ENCODE measurements around the gene C11orf65.
A peak's percentile ranks its signal among the peaks of the same experiment; 100 is the strongest.

The C11orf65 gene

DNA sequence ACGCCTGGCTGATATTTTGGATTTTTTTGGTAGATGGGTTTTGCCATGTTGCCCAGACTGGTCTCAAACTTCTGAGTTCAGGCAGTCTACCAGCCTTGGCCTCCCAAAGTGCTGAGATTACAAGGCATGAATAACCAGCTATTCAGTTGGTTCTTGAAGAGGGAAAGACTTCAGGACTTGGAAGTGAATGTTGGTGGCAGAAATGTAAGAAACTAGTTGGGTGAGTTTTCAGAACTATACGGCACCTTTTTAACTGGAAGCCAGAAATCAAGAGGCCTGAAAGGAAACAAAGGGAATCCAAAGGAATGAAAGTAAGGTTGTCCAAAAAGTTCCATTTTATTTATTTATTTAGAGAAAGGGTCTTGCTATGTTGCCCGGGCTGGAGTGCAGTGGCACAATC lies 28.0 kb upstream of the C11orf65 start:
- TF ChIP-seq, protein P1, sequence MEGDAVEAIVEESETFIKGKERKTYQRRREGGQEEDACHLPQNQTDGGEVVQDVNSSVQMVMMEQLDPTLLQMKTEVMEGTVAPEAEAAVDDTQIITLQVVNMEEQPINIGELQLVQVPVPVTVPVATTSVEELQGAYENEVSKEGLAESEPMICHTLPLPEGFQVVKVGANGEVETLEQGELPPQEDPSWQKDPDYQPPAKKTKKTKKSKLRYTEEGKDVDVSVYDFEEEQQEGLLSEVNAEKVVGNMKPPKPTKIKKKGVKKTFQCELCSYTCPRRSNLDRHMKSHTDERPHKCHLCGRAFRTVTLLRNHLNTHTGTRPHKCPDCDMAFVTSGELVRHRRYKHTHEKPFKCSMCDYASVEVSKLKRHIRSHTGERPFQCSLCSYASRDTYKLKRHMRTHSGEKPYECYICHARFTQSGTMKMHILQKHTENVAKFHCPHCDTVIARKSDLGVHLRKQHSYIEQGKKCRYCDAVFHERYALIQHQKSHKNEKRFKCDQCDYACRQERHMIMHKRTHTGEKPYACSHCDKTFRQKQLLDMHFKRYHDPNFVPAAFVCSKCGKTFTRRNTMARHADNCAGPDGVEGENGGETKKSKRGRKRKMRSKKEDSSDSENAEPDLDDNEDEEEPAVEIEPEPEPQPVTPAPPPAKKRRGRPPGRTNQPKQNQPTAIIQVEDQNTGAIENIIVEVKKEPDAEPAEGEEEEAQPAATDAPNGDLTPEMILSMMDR (IDR thresholded peaks at IDR 0.05) = no peak
- no peak overlapping the region for H3K27ac ChIP-seq

DNA sequence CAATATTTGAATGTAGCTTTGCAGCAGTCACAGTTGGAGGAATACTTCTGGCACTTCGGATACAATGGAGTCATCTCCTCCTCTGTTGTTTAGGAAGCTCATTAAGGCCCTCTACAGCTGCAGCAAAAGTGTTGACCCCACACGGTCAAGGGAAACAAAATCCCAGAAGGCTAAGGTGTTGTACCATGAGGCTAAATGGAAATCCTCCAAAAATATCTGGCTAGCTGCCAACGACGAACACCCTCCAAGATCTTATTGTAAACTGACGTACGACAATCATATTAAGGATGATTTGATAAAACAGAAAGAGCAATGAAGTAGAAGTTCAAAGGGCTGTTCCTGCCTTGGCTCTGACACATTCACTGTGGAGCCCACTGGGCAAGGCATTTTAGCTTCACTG lies 26.9 kb upstream of the C11orf65 start:
- no peaks in the 10 kb centered on the region for H3K9me3 ChIP-seq (ENCODE audit: control insufficient read depth, low read length)
- no peaks in the 10 kb centered on the region for H3K36me3 ChIP-seq (ENCODE audit: control insufficient read depth, insufficient read depth, low read length)
- no peak overlapping the region for H3K4me3 ChIP-seq (ENCODE audit: low read depth, low read length)
- H3K27me3 ChIP-seq (ENCODE audit: control insufficient read depth, insufficient read depth, low read length) = no peaks in the 10 kb centered on the region
- no peak overlapping the region for H3K4me2 ChIP-seq (ENCODE audit: low read length)
- H3K4me1 ChIP-seq = peaks cover 7% of the 10 kb centered on the region
- H2AFZ ChIP-seq = no peak overlapping the region
- H3K9ac ChIP-seq = no peak overlapping the region
- TF ChIP-seq, protein P1 (IDR thresholded peaks at IDR 0.05) = no peak
- peaks cover 7% of the 10 kb centered on the region for H3K79me2 ChIP-seq
- H3K27ac ChIP-seq = no peak overlapping the region

More for the DNA sequence above, 28.0 kb upstream of the C11orf65 start:
- H3K9me3 ChIP-seq (ENCODE audit: control insufficient read depth, low read length) = no peaks in the 10 kb centered on the region
- no peak overlapping the region for H3K4me3 ChIP-seq (ENCODE audit: low read depth, low read length)
- peaks cover 7% of the 10 kb centered on the region for H3K79me2 ChIP-seq
- H3K9ac ChIP-seq = no peak overlapping the region
- no peaks in the 10 kb centered on the region for H3K27me3 ChIP-seq (ENCODE audit: control insufficient read depth, insufficient read depth, low read length)
- no peak overlapping the region for H3K4me2 ChIP-seq (ENCODE audit: low read length)
- H2AFZ ChIP-seq = no peak overlapping the region
- no peaks in the 10 kb centered on the region for H3K36me3 ChIP-seq (ENCODE audit: control insufficient read depth, insufficient read depth, low read length)
- H3K4me1 ChIP-seq = peaks cover 7% of the 10 kb centered on the region

DNA sequence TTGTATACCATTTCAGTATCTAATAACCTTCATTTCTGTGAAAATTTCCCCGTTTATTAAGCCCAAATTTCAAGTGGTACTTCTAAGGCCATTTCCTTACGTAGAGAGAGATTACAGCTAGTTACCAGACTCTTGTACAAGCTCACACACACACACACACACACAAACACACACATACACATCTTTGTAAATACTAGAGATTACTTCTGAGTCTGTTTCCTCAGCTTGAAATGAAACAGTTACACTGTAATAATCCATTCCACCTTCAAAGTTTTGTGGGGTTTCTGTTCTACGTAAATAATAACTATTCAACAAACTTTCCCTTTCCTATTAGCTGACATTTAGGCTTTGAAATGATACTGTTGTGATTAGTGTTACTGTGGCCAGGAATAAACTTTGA lies 24.6 kb upstream of the C11orf65 start:
- H3K79me2 ChIP-seq = peaks cover 7% of the 10 kb centered on the region
- H3K36me3 ChIP-seq (ENCODE audit: control insufficient read depth, insufficient read depth, low read length) = no peaks in the 10 kb centered on the region
- TF ChIP-seq, protein P1 (IDR thresholded peaks at IDR 0.05) = no peak
- H3K27ac ChIP-seq = no peak overlapping the region
- H3K27me3 ChIP-seq (ENCODE audit: control insufficient read depth, insufficient read depth, low read length) = no peaks in the 10 kb centered on the region
- H3K4me2 ChIP-seq (ENCODE audit: low read length) = no peak overlapping the region
- no peaks in the 10 kb centered on the region for H3K9me3 ChIP-seq (ENCODE audit: control insufficient read depth, low read length)
- no peak overlapping the region for H2AFZ ChIP-seq
- H3K4me1 ChIP-seq = peaks cover 6% of the 10 kb centered on the region
- H3K4me3 ChIP-seq (ENCODE audit: low read depth, low read length) = no peak overlapping the region
- no peak overlapping the region for H3K9ac ChIP-seq

DNA sequence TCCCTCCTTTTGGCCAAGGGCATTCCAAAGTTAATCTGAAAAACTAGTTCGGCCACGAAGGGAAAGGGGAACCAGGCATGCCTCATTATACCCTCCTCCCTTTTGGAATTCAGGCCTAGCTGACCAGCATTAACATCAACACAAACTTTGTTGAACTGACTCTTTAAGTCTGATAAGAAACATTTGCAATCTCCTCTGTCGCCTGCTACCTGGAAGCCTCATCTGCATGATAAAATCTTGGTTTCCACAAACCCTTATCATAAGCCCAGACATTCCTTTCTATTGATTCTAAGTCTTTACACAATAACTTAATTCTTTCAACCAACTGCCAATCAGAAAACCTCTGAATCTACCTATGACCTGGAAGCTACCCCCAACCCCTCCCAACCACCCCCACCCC lies 19.5 kb upstream of the C11orf65 start:
- Histone ChIP-seq H3K27me3 (ENCODE audit: control insufficient read depth, insufficient read depth, low read length) (no peaks in the 10 kb centered on the region), H3K4me3 (ENCODE audit: low read depth, low read length) (no peak overlapping the region), H3K36me3 (ENCODE audit: control insufficient read depth, insufficient read depth, low read length) (no peaks in the 10 kb centered on the region), H3K27ac (peak overlapping the region; percentile 74), H3K79me2 (peaks cover 2% of the 10 kb centered on the region), H3K9ac (no peak overlapping the region), H3K4me1 (no peaks in the 10 kb centered on the region), H2AFZ (peak overlapping the region; percentile 54), H3K9me3 (ENCODE audit: control insufficient read depth, low read length) (no peaks in the 10 kb centered on the region), H3K4me2 (ENCODE audit: low read length) (peak overlapping the region; percentile 10)
- TF ChIP-seq, protein P1 (IDR thresholded peaks at IDR 0.05) = no peak

DNA sequence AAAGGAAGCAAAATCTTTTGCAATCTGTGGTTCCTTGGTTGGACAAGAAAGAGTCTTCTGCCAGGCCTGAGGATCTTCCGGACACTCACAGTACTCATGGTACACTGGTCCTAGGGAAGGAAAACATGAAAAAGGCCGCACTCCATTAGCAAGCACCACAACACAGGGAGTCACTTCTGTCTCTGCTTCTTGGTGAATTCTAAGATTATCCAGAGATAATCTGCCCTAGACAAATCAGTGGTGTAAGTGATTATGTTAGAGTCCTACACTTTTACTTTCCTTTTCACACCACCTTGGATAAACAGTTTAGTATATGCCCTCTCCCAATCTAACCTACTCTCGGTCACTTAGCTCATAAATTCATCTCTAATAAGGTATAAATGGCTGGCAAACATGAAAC lies 19.0 kb upstream of the C11orf65 start:
- Histone ChIP-seq H3K27ac (peak overlapping the region; percentile 74), H3K9ac (no peak overlapping the region), H2AFZ (peak overlapping the region; percentile 54), H3K4me3 (ENCODE audit: low read depth, low read length) (no peak overlapping the region), H3K79me2 (peaks cover under 1% of the 10 kb centered on the region), H3K4me1 (no peaks in the 10 kb centered on the region), H3K27me3 (ENCODE audit: control insufficient read depth, insufficient read depth, low read length) (no peaks in the 10 kb centered on the region), H3K36me3 (ENCODE audit: control insufficient read depth, insufficient read depth, low read length) (no peaks in the 10 kb centered on the region), H3K9me3 (ENCODE audit: control insufficient read depth, low read length) (no peaks in the 10 kb centered on the region), H3K4me2 (ENCODE audit: low read length) (peak overlapping the region; percentile 10)
- TF ChIP-seq, protein P1 (IDR thresholded peaks at IDR 0.05) = no peak

Data from parathyroid adenoma (tissue), 2 donors.